HepG2 (cell line): Measurements from ENCODE around the gene ELMOD1. TPM values are rescaled to one million over a fixed set of nuclear protein-coding genes. Genes with fewer than 3 reads are reported as not detected.

Experiments
- ATAC-seq: fragments of 200-7000 bp; cut with Tn5 transposase; 3 replicates; pipeline ENCODE4 v1.9.1; 2020; ENCODE audit warnings: mild to moderate bottlenecking, moderate library complexity
- BruUV-seq: library from RNA; stranded (reverse); fragments of 400-500 nt; replicated peaks from 2 replicates; lab custom pipeline; 2021; lab: Mats Ljungman, UMichigan
- CTCF ChIA-PET: fragments of 300-600 bp; formaldehyde crosslinking; extraction: SDS; loops from one replicate; lab custom pipeline; 2021; ENCODE audit warnings: low total read pairs, inconsistent platforms, low intra/inter-chr PET ratio; lab: Yijun Ruan, JAX
- POLR2A ChIA-PET: fragments of 350-600 bp; sonication (Branson Sonifier 250); formaldehyde crosslinking; loops from one replicate; lab custom pipeline; 2020; ENCODE audit warnings: antibody characterized with exemption, inconsistent platforms; lab: Yijun Ruan, JAX
- DNase-seq: peaks from one replicate; pipeline ENCODE4 v3.0.0-alpha.2; 2015; ENCODE audit warnings: low spot score
- FAIRE-seq: peaks from 3 replicates; lab custom pipeline; 2011; peaks lifted over from hg19 to GRCh38; lab: Jason Lieb, UNC
- H2AFZ ChIP-seq: one replicate; pipeline ENCODE4 v1.6.1; 2011; ENCODE audit warnings: low read length, inconsistent platforms
- H3K27ac ChIP-seq: fragments of 300-600 bp; 3 replicates; pipeline ENCODE4 v1.8.0; 2011; ENCODE audit warnings: mixed run types, mild to moderate bottlenecking, mixed read lengths, low read length, inconsistent platforms; ENCODE audit not compliant: insufficient read depth; ENCODE audit errors: extremely low read length
- H3K27me3 ChIP-seq, 2 experiments: fragments of 200-600 bp in 1 of 2; 2 replicates in 1 of 2; 3 replicates in 1 of 2; pipeline versions ENCODE4 v1.6.0 to v1.8.0; 2011; ENCODE audit warnings: low read length in 2 of 2, mild to moderate bottlenecking in 2 of 2, moderate library complexity in 2 of 2, inconsistent platforms in 1 of 2; ENCODE audit not compliant: insufficient read depth in 2 of 2, control insufficient read depth in 1 of 2
- H3K36me3 ChIP-seq, 2 experiments: fragments of 200-600 bp in 1 of 2; replicated peaks in 1 of 2; 2 replicates in 1 of 2; 3 replicates in 1 of 2; pipeline versions ENCODE4 v1.5.1 to v1.8.0; 2011; ENCODE audit warnings: low read length in 2 of 2, inconsistent platforms in 1 of 2; ENCODE audit not compliant: insufficient read depth in 2 of 2, control insufficient read depth in 1 of 2
- H3K4me1 ChIP-seq: 2 replicates; pipeline ENCODE4 v1.5.1; 2012; ENCODE audit warnings: low read length, inconsistent platforms; ENCODE audit not compliant: insufficient read depth
- H3K4me2 ChIP-seq: 2 replicates; pipeline ENCODE4 v1.6.0; 2011; ENCODE audit warnings: low read depth, low read length, inconsistent platforms
- H3K4me3 ChIP-seq, 3 experiments: fragments of 200-600 bp in 1 of 3; sonication (generic), shearing (Covaris generic) in 1 of 3; replicated peaks in 1 of 3; 2 replicates each; pipeline ENCODE4 v1.5.1; 2011 to 2016; ENCODE audit warnings: low read length in 3 of 3, inconsistent platforms in 2 of 3, low read depth in 2 of 3, mild to moderate bottlenecking in 2 of 3, control low read depth in 1 of 3, mixed read lengths in 1 of 3; ENCODE audit not compliant: insufficient read depth in 1 of 3
- H3K79me2 ChIP-seq: one replicate; pipeline ENCODE4 v1.6.1; 2011; ENCODE audit warnings: low read length, inconsistent platforms; ENCODE audit not compliant: insufficient read depth
- H3K9ac ChIP-seq: 2 replicates; pipeline ENCODE4 v1.6.0; 2011; ENCODE audit warnings: mild to moderate bottlenecking, low read depth, low read length, inconsistent platforms; ENCODE audit not compliant: insufficient read depth
- H3K9me3 ChIP-seq: 2 replicates; pipeline ENCODE4 v1.5.1; 2012; ENCODE audit warnings: mild to moderate bottlenecking, low read length
- H4K20me1 ChIP-seq: 2 replicates; pipeline ENCODE4 v1.6.0; 2011; ENCODE audit warnings: inconsistent platforms, mild to moderate bottlenecking, low read length, moderate library complexity; ENCODE audit not compliant: insufficient read depth
- DDIT3 ChIP-seq: sonication (generic); formaldehyde crosslinking; IDR thresholded peaks from 2 replicates; pipeline ENCODE4 v1.4.0; 2020; ENCODE audit warnings: mild to moderate bottlenecking, missing genetic modification reagents
- FOXP1 ChIP-seq, 2 experiments: fragments of 450-650 bp in 1 of 2; IDR thresholded peaks; 2 replicates each; pipeline ENCODE4 v1.6.1; 2017 to 2018; ENCODE audit warnings: antibody characterized with exemption in 1 of 2
- HCFC1 ChIP-seq: fragments of 150-350 bp; IDR thresholded peaks from 2 replicates; pipeline ENCODE4 v1.6.1; 2014; ENCODE audit warnings: low read depth, low read length
- ISX ChIP-seq: sonication (generic); formaldehyde crosslinking; conservative IDR thresholded peaks from 2 replicates; pipeline ENCODE4 v1.5.0; 2020; ENCODE audit warnings: missing genetic modification reagents
- JUND ChIP-seq: sonication (generic); formaldehyde crosslinking; IDR thresholded peaks from 2 replicates; pipeline ENCODE4 v1.8.0; 2022; ENCODE audit warnings: mild to moderate bottlenecking, missing genetic modification reagents
- MEIS2 ChIP-seq: sonication (generic); formaldehyde crosslinking; IDR thresholded peaks from 2 replicates; pipeline ENCODE4 v1.9.0; 2021; ENCODE audit warnings: mild to moderate bottlenecking, missing genetic modification reagents
- NCOA5 ChIP-seq: sonication (generic); formaldehyde crosslinking; IDR thresholded peaks from 2 replicates; pipeline ENCODE4 v1.4.0; 2020; ENCODE audit warnings: missing genetic modification reagents
- NFE2L2 ChIP-seq: fragments of 150-350 bp; IDR thresholded peaks from 2 replicates; pipeline ENCODE4 v1.6.1; 2014; ENCODE audit warnings: low read length
- NR1H2 ChIP-seq: sonication (generic); formaldehyde crosslinking; IDR thresholded peaks from 2 replicates; pipeline ENCODE4 v1.8.1; 2022; ENCODE audit warnings: low read depth, missing genetic modification reagents, borderline replicate concordance
- PLRG1 ChIP-seq: fragments of 450-650 bp; conservative IDR thresholded peaks from 2 replicates; pipeline ENCODE4 v1.6.1; 2016
- RARG ChIP-seq: sonication (generic); formaldehyde crosslinking; IDR thresholded peaks from 2 replicates; pipeline ENCODE4 v1.4.0; 2020; ENCODE audit warnings: low read depth, mild to moderate bottlenecking, missing genetic modification reagents
- SNAPC5 ChIP-seq: sonication (generic); formaldehyde crosslinking; IDR thresholded peaks from 2 replicates; pipeline ENCODE4 v1.8.1; 2023; ENCODE audit warnings: mild to moderate bottlenecking, missing genetic modification reagents, borderline replicate concordance
- THAP8 ChIP-seq: sonication (generic); formaldehyde crosslinking; IDR thresholded peaks from 2 replicates; pipeline ENCODE4 v1.5.1; 2020; ENCODE audit warnings: missing genetic modification reagents, mild to moderate bottlenecking, borderline replicate concordance
- ZNF205 ChIP-seq: IDR thresholded peaks from 2 replicates; pipeline ENCODE4 v1.6.1; 2018; ENCODE audit warnings: missing biosample characterization, missing genetic modification reagents
- ZNF260 ChIP-seq: sonication (generic); formaldehyde crosslinking; IDR thresholded peaks from 2 replicates; pipeline ENCODE4 v1.4.0; 2020; ENCODE audit warnings: missing genetic modification reagents, low read depth, mild to moderate bottlenecking, borderline replicate concordance
- ZNF264 ChIP-seq: sonication (generic); formaldehyde crosslinking; IDR thresholded peaks from 2 replicates; pipeline ENCODE4 v1.4.0; 2020; ENCODE audit warnings: missing genetic modification reagents
- ZNF276 ChIP-seq: sonication (generic); formaldehyde crosslinking; IDR thresholded peaks from 2 replicates; pipeline ENCODE4 v1.4.0; 2020; ENCODE audit warnings: mild to moderate bottlenecking, low read depth, missing genetic modification reagents
- ZNF281 ChIP-seq: sonication (generic); formaldehyde crosslinking; IDR thresholded peaks from 2 replicates; pipeline ENCODE4 v1.4.0; 2020; ENCODE audit warnings: missing genetic modification reagents, borderline replicate concordance
- ZNF713 ChIP-seq: sonication (generic); formaldehyde crosslinking; IDR thresholded peaks from 2 replicates; pipeline ENCODE4 v1.4.0; 2020; ENCODE audit warnings: mild to moderate bottlenecking, missing genetic modification reagents
- in situ Hi-C: cut with HindIII; loops from 2 replicates; pipeline ENCODE4 v1.10.0; 2017; ENCODE audit warnings: low pct_unique_long_range_greater_than_20kb; ENCODE audit not compliant: extremely low pct_ligation_motif_present
- intact Hi-C: fragments of 100-400 bp; cut with micrococcal nuclease; formaldehyde crosslinking; loops from one replicate; pipeline ENCODE4 v1.10.0; 2022; ENCODE audit not compliant: unreplicated experiment
- polyA plus RNA-seq, 8 experiments: library from polyadenylated mRNA; depleted of rRNA in 3 of 8; stranded (reverse) in 7 of 8; unstranded in 1 of 8; fragments of >200 nt; fragmentation: Illumina TruSeq in 4 of 8; extraction: Trizol in 4 of 8; gene quantifications; 2 replicates each; pipeline versions ENCODE4 v1.2.1 to v1.2.3, GENCODE V29; 2011 to 2016; ENCODE audit warnings: low read depth in 4 of 8, missing spikeins in 1 of 8, mixed read lengths in 1 of 8; ENCODE audit not compliant: insufficient read depth in 1 of 8
- total RNA-seq, 5 experiments: library from RNA; depleted of rRNA; stranded (reverse); fragments of >200 nt; fragmentation: Illumina TruSeq; extraction: Trizol; gene quantifications; 2 replicates each; pipeline ENCODE4 v1.2.3, GENCODE V29; 2016; ENCODE audit warnings: low read depth in 1 of 5
- TF ChIP-seq, protein P1 (sequence below): sonication (generic); formaldehyde crosslinking; IDR thresholded peaks from 2 replicates; pipeline ENCODE4 v1.8.1; 2023; ENCODE audit warnings: mild to moderate bottlenecking, missing genetic modification reagents

The ELMOD1 gene
- total and polyA plus RNA-seq, 2 of the 13 experiments (the other 11 are each of a cell fraction or from before 2014, with no cell fraction given) = not detected

DNA sequence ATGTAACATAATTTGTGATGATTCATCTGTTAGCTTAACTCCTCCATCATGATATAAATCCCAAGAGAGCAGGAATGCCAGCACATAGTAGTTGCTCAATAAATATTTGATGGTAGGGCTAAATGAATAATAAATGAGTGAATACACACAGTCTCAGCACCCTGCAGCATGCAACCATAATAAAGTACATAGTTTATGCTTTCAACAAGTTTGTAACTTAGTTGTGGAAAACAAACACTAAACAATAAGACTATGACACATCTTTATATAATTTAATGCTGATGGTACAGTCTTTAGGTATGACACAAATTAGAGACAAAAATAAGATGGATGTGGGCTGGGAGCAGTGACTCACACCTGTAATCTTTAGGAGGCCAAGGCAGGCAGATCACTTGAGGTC, 29.3 kb upstream of the ELMOD1 start:
- ATAC-seq (no peak), DNase-seq (no peak), FAIRE-seq (no peak)
- no peaks in the 10 kb centered on the region for H3K9me3 ChIP-seq
- intact Hi-C loops (loop anchor here (2.0 to 5.0 kb wide), 3 partner anchors 41 to 337 kb away; no protein-coding TSS in a partner anchor), in situ Hi-C loops (no loop called here)
- no peak overlapping the region for H3K9ac ChIP-seq
- no peak overlapping the region for H3K27ac ChIP-seq
- H3K4me2 ChIP-seq = no peak overlapping the region
- BruUV-seq = no TSS peak
- POLR2A ChIA-PET = no interaction called here
- H3K27me3 ChIP-seq = no peaks in the 10 kb centered on the region; a peak in 1 of 5 replicates
- no peaks in the 10 kb centered on the region for H4K20me1 ChIP-seq
- no peak overlapping the region for H3K4me3 ChIP-seq
- no peak for TF ChIP-seq ZNF260 (CRISPR knock-in tag)
- TF ChIP-seq ZNF264 (CRISPR knock-in tag) = no peak
- TF ChIP-seq SNAPC5 = no peak
- no peak for TF ChIP-seq ISX (CRISPR knock-in tag)
- TF ChIP-seq HCFC1 = no peak
- TF ChIP-seq NFE2L2 = no peak
- no peak for TF ChIP-seq RARG (CRISPR knock-in tag)
- no peak for TF ChIP-seq ZNF205
- TF ChIP-seq, protein P1, sequence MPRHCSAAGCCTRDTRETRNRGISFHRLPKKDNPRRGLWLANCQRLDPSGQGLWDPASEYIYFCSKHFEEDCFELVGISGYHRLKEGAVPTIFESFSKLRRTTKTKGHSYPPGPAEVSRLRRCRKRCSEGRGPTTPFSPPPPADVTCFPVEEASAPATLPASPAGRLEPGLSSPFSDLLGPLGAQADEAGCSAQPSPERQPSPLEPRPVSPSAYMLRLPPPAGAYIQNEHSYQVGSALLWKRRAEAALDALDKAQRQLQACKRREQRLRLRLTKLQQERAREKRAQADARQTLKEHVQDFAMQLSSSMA (CRISPR knock-in tag) = no peak
- TF ChIP-seq ZNF276 (CRISPR knock-in tag) = no peak
- no peak for TF ChIP-seq MEIS2 (CRISPR knock-in tag)
- TF ChIP-seq JUND = no peak
- no peak for TF ChIP-seq PLRG1
- TF ChIP-seq ZNF281 (CRISPR knock-in tag) = no peak
- no peak for TF ChIP-seq FOXP1 (IDR thresholded peaks at IDR 0.05)
- no peak for TF ChIP-seq FOXP1 (CRISPR knock-in tag; IDR thresholded peaks at IDR 0.05)
- no peak for TF ChIP-seq DDIT3
- no peak for TF ChIP-seq ZNF713 (CRISPR knock-in tag)
- TF ChIP-seq NCOA5 (CRISPR knock-in tag) = no peak
- no peak for TF ChIP-seq NR1H2 (CRISPR knock-in tag)
- TF ChIP-seq THAP8 (CRISPR knock-in tag) = no peak
- CTCF ChIA-PET = no interaction called here
- peaks cover 0 to 11% of the 10 kb centered on the region in 2 experiments; a peak in 1 of 5 replicates for H3K36me3 ChIP-seq
- H3K79me2 ChIP-seq = peaks cover 6% of the 10 kb centered on the region
- H2AFZ ChIP-seq = no peak overlapping the region
- H3K4me1 ChIP-seq = peaks cover 19% of the 10 kb centered on the region
